Colonic mucosa (tissue), 4 donors: Measurements from ENCODE around the gene NDC80. TPM values are rescaled to one million over a fixed set of nuclear protein-coding genes. Genes with fewer than 3 reads are reported as not detected.

Experiments
- DNase-seq: peaks from one replicate; pipeline ENCODE4 v3.0.0-alpha.2; 2020
- H3K27ac ChIP-seq: fragments of 200-600 bp; one replicate; pipeline ENCODE4 v1.8.0; 2021
- H3K27me3 ChIP-seq: fragments of 200-600 bp; one replicate; pipeline ENCODE4 v1.8.0; 2021
- H3K36me3 ChIP-seq: fragments of 200-600 bp; one replicate; pipeline ENCODE4 v1.8.0; 2021
- H3K4me1 ChIP-seq: fragments of 200-600 bp; one replicate; pipeline ENCODE4 v1.8.0; 2021; ENCODE audit warnings: mild to moderate bottlenecking
- H3K4me3 ChIP-seq: fragments of 200-600 bp; one replicate; pipeline ENCODE4 v1.8.0; 2021
- H3K9ac ChIP-seq, 2 donors: one replicate each; pipeline ENCODE4 v1.7.0; 2013; ENCODE audit warnings: control low read depth in 2 of 2, low read depth in 2 of 2, low read length in 2 of 2
- H3K9me3 ChIP-seq: fragments of 200-600 bp; one replicate; pipeline ENCODE4 v1.8.0; 2021
- CTCF ChIP-seq: fragments of 200-600 bp; IDR thresholded peaks from one replicate; pipeline ENCODE4 v1.8.0; 2022; ENCODE audit warnings: antibody characterized with exemption, mild to moderate bottlenecking
- intact Hi-C: fragments of 100-400 bp; cut with DNase I; formaldehyde crosslinking; loops from one replicate; pipeline ENCODE4 v1.14.1; 2022
- total RNA-seq, 2 donors: library from RNA; stranded (reverse); fragmentation: NEBNext Ultra II Directional in 1 of 2; extraction: Animal tissue kit (Norgen Biotek cat#: 25700) in 1 of 2; gene quantifications; one replicate each; pipeline ENCODE4 v1.2.1, GENCODE V29; 2021
- donor health status: healthy.
- donor health status: DM: no; HTN: no; CAD: no.
- donor health status: DM: no; HTN: no; CAD: no.

NDC80 gene
- total RNA-seq, 2 donors from 2014 or later = 6.8 to 27.6 TPM

- no peaks in the 10 kb centered on the region for H3K36me3 ChIP-seq
- intact Hi-C loops = no loop called here
Observed at GRCh38 chr18:2532797-2533196, 38.6 kb upstream of the NDC80 start.

GRCh38 chr18:2534906-2535305, 36.5 kb upstream of the NDC80 start:
- Histone ChIP-seq H3K9ac (no peak overlapping the region), H3K27ac (no peak overlapping the region), H3K27me3 (no peaks in the 10 kb centered on the region), H3K4me3 (no peak overlapping the region), H3K36me3 (no peaks in the 10 kb centered on the region), H3K9me3 (no peaks in the 10 kb centered on the region), H3K4me1 (no peaks in the 10 kb centered on the region)
- intact Hi-C loops = no loop called here
- TF ChIP-seq CTCF = no peak
- no peak for DNase-seq

More at GRCh38 chr18:2532797-2533196, 38.6 kb upstream of the NDC80 start:
- Histone ChIP-seq H3K4me3 (no peak overlapping the region), H3K27me3 (no peaks in the 10 kb centered on the region), H3K9ac (no peak overlapping the region), H3K27ac (no peak overlapping the region), H3K4me1 (no peaks in the 10 kb centered on the region), H3K9me3 (no peaks in the 10 kb centered on the region)
- DNase-seq = no peak
- no peak for TF ChIP-seq CTCF

GRCh38 chr18:2535419-2535910, 35.9 kb upstream of the NDC80 start:
- intact Hi-C loops = no loop called here
- TF ChIP-seq CTCF = no peak
- no peak overlapping the region for H3K4me3 ChIP-seq
- no peak for DNase-seq
- H3K36me3 ChIP-seq = no peaks in the 10 kb centered on the region
- H3K27ac ChIP-seq = no peak overlapping the region
- no peaks in the 10 kb centered on the region for H3K4me1 ChIP-seq
- no peaks in the 10 kb centered on the region for H3K9me3 ChIP-seq
- no peak overlapping the region for H3K9ac ChIP-seq
- H3K27me3 ChIP-seq = no peaks in the 10 kb centered on the region

- intact Hi-C loops = no loop called here
- no peak overlapping the region for H3K27ac ChIP-seq
- no peak overlapping the region for H3K4me3 ChIP-seq
- DNase-seq = no peak
- H3K9ac ChIP-seq = no peak overlapping the region
- no peaks in the 10 kb centered on the region for H3K4me1 ChIP-seq
- no peaks in the 10 kb centered on the region for H3K9me3 ChIP-seq
- TF ChIP-seq CTCF = no peak
- H3K36me3 ChIP-seq = no peaks in the 10 kb centered on the region
- H3K27me3 ChIP-seq = no peaks in the 10 kb centered on the region
Observed at GRCh38 chr18:2536063-2536462, 35.3 kb upstream of the NDC80 start.

- H3K27ac ChIP-seq = no peak overlapping the region
- intact Hi-C loops = no loop called here
- TF ChIP-seq CTCF = no peak
- H3K4me1 ChIP-seq = no peaks in the 10 kb centered on the region
- DNase-seq = no peak
- H3K9me3 ChIP-seq = no peaks in the 10 kb centered on the region
- H3K4me3 ChIP-seq = no peak overlapping the region
- no peaks in the 10 kb centered on the region for H3K36me3 ChIP-seq
- no peaks in the 10 kb centered on the region for H3K27me3 ChIP-seq
- H3K9ac ChIP-seq = no peak overlapping the region
Observed at GRCh38 chr18:2536493-2536892, 34.9 kb upstream of the NDC80 start.
